ENCODE measurements around the gene ZNFX1.

ZNFX1 gene

DNA sequence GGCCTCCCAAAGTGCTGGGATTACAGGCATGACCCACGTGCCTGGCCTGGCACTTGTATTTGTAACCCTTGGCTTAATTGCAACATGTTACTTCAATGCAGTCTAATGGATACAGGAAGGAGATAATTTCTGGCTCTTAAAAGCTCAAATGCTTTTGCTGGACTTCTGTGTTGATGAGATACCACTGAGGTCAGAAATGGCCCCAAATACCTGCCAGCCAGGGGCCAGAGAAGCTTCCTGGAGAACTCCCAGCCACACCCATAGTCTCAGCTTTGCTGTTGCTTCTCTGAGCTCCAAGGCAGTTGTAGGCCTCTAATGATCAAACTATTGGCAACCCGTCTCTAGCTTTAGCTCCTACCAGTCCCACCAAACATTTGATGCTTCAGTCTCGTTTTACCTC, 14.2 kb upstream of the ZNFX1 start:
- DNase-seq (ENCODE audit: low read depth), result no peak

DNA sequence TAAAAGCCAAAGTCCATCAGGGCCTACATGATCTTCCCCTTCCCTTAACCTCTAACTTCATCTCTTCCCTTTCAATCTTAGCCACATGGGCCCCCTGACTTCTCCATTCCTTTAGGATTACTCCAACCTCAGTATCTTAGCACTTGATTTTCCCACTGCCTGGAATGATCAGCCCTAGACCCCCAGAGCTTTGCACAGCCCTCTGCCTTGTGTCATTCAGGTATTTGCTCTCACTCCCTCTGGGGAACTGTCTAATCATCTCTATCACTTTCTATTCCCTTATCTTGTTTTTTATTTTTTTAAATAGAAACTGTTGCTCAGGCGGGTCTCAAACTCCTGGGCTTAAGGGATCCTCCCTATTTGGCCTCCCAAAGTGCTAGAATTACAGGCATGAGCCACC, 13.3 kb upstream of the ZNFX1 start:
- no peak for DNase-seq (ENCODE audit: low read depth)

DNA sequence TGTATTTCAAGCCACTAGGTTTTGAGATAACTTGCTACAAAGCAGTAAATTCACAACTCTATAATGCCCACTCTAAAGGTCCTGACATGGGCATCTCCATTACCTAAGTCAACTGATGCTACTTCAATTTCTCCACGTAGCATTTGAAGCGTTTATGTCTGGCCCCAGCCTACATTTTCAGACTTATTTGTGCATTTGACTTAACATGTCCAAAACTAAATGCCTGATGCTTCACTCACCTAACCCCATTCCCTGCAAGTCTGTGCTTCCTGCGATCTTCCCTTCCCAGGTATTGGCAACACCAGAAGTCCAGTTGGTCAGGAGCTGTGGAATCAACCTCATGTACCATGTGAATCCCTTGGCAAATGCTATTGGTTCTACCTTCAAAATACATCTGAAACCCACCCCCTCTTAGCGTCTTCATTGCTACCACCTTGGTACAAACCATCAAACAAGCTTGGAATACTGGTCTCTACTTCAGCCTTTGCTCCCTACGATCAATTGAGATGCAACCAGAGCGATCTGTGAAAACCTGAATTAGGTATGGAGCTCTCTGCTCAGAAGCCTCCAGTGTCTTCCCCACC, 12.8 kb upstream of the ZNFX1 start:
- DNase-seq (ENCODE audit: low read depth), result no peak

DNA sequence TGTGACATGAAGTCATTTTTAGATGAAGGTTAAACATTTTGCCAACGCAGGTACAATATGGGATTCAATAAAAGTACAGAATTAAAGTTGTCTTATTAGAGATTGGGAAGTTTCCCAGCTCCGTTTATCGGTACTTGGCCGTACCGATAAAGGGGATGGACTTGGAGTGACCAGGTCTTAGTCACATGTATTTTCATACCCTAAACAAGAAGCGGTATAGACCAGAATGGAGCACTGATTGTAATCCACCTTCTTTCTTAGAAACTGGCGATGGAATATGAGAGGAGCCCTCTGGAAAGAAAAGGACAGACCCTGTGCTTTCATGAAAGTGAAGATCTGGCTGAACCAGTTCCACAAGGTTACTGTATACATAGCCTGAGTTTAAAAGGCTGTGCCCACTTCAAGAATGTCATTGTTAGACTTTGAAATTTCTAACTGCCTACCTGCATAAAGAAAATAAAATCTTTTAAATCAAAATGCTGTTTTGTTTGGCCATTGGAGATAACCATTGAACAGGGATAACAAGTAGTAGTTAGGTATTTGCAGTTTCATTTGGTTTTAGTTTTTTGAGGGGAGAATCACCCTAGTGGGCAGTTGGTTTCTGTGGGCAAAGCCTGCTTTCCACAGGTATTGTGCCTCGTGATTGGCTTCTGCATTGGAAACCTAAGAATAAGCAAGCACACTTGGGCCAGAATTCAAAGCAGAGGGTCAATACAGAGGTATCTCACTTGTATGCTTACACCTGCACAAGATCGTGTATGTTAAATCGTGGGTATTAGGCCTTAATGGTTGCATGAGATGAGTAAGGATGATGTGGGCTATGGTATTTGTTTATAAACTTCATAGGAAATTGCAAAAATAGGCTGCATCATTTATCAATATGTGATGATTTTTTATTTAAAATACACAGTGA, 11.2 kb upstream of the ZNFX1 start:
- no peak for DNase-seq (ENCODE audit: low read depth)

DNA sequence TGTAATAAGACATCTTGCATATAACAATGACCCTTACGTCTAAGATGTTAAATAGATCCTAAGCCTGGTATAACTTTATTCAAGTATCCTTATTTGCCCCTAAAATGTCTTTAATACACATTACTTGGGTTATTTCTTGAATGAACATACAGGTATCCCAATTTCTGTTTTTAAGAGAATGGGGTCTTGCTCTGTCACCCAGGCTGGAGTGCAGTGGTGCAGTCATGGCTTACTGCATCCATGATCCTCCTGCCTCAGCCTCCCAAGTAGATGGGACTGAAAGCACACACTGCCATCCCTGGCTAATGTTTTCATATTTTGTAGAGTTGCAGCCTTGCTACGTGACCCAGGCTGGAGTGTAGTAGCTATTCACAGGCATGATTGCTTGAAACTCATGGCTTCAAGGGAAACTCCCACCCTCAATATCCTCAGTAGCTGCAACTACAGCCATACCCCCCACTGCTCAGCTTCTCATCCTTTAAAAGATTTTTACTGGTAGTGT, 10.4 kb upstream of the ZNFX1 start:
- DNase-seq (ENCODE audit: low read depth), result no peak

DNA sequence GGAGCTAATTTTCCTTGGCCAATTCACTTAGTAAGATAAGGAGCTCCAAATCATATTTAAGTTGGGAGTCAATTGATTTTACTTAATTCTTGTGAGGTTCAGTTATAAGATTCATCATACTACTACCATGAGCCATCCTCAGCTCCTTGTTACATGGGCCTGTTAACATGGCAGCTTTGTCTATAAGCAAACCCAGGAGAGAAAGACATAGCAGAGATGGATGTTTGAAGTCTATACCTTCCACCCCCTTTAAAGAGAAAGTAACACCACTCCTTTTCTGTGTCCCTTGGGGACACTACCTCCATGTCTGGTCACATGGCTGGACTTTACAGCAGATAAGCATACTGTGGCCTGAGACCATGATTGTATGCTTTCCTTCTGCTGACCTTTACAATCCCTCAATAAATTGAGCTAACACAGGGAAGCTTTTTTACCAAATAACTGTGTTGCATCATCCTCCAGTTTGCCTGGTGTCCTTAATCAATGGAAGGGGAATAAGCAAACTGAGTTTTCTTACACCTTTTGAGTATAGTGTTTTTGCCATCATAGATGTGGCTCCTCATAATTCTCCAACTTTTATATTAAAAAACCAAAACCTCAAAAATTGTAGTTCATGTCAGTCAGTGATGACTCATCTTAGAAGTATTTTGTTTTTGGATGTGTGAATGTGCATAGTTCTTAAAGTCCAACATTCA, 9.8 kb upstream of the ZNFX1 start:
- DNase-seq (ENCODE audit: low read depth), result no peak

DNA sequence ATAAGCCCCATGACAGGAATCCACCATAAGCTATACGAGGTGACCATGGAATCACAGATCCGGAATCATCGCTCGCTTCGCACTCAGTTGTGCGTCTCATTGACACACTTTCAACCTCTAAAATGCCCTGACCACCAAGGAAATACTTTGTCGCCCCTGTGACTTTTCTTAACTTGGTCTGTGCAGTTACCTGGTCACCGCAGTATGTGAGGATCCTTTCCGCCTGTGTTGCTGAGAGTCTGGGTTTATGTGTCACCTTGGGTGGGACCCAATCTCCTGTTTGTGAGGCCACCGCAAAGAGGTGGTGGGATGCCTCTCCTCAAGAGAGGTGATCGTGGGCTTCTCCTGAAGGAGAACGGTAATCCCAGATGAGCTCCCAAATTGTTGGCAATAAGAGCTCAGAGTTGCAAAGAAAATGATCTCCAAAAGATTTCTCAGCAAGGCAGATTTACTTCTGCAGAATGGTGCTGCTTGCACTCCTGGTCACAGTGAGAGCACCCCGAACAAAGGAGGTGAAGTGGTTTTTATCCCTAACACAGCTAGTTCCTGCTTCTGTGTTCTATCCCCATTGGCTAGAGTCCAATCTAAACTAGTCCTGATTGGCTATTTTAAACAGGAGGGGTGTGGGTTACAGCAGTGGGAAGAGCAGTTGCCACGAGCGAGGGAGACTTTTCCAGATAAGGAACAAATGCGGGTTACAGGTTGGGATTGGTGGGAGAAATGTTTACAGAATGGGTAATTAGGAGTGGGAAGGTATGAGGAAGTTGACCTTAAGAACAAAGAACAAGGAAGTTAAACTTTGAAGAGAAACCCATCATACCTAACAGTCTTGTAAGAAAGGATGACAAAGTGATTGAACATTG, 9.1 kb upstream of the ZNFX1 start:
- DNase-seq (ENCODE audit: low read depth), result no peak

DNA sequence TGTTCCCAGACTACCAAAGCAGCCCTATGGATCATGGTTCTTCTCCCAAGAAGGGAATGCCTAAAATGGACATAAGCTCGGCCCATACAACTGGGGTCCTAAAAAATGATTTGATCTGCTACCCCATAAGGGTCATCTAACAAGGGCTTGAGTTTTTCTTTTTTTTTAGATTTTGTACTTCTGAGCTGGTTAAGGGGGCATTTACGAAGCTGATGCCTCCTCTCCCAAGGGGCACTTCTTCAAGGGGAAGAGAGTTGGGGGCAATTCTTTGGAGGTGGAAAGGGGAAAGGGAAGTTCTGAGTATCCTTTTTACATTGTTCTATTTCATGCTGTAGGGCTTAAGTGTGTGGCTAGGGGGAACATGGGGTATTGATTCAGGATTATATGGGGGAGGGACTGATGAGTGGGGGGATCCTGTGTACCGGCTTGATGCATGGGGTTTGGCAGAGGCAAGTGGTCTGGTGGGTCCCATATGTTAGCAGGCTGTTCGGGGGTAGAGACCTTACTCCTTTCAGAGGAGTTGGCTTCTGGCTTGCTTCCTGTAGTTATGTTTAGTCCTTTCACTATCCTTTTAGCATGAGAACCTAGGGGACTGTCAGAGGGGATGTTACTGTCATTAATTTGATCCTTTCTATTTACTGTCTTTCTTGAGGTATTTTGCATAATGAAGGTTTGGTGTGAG, 8.1 kb upstream of the ZNFX1 start:
- DNase-seq (ENCODE audit: low read depth), result no peak

DNA sequence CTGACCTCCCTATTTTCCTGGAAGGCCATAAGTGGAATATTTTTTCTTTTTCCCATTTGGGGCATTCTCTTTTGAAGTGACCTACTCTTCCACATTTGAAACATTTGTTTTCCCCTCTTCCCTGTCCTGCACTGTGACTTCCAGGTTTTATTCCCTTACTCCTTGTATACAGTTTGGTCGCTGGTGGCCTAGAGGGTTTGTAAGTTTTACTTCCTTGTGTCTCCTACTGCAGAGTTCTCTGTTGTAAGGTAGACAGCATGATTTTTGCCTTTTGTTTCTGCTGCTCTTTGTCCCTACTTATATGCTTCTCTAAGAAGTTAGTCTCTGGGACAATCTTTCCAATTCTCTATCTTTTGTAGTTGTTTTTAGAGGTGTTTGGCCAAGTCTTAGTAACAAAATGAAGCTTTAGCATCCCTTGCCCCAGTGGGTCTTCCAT, 7.4 kb upstream of the ZNFX1 start:
- DNase-seq (ENCODE audit: low read depth), result no peak

DNA sequence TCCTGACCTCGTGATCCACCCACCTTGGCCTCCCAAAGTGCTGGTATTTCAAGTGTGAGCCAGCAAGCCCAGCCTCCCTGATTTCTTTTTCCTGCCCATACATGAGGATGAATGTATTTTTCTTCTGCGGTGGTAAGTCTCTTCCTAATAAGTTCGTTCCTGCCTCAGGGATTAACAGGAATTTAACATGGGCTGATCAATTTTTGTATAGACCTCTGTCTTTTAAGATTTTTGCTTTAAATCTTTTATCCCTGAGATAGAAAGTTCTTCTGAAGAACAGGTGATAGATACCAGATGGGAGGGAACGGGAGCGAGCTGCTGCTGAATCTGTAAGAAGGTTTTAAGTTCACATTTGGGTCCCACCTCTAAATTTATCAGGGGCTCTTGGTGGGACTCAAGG, 7.0 kb upstream of the ZNFX1 start:
- no peak for DNase-seq (ENCODE audit: low read depth)

DNA sequence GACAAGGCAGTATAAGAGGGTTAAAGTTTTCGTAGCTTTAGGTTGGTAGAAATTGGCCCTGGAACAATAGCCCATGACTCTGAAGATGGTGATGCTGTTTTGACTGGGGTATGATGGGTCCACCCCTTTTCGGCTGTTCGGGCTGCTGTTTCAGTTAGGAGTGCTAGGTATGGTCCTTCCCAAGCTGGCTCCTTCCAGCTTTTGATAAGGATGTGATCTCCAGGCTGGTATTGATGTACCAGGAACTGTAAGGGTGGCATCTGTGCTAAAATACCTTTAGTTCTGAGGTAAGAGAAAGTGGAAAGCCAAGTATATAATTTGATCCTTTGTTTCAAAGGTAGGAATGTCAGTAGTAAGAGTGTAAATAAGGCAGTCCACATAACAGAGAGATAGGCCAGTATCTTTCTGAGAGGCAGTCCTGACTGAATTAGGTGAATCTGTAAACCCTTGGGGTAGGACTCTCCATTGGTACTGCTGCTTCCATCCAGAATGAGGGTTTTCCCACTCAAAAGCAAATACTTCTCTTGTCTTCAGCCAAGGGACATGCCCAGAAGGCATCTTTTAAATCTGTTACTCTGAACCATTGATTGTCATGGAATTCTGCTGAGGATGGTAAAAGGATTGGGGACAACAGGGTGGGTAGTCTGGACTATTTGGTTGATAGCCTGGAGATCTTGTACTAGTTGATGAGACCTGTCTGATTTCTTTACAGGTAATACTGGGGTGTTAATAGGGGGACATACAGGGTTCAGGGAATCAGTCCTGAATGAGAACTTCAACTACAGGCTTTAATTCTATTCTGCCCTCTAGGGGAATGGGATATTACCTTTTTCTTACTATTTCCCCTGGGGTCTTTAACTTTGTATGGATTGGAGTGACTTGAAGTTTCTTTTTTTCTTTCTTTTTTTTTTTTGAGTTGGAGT, 6.1 kb upstream of the ZNFX1 start:
- no peak for DNase-seq (ENCODE audit: low read depth)

DNA sequence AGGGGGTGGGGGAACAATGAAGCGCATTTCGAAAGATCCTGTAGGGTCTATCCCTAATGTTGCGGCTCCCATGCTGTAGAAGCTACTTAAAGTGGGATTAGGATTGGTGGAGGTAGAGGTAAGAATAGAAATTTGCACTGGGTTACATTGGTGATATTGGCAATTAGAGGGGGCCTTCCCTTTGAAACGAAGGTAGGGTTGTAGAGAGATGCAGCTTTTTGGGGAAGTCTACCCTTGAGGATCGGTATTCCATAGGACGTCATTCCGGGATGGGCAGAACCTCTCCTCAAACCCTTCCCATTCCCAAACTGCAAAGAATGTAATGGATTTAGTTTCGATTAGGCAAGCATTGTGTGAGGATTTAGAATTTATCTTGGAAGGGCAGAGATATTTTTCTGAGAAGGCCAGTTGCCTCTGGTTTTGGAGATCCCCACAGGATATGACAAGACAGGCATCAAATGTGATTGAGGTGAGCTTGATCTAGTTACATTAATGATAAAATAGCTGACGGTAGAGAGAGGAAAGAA, 5.4 kb upstream of the ZNFX1 start:
- DNase-seq (ENCODE audit: low read depth), result no peak

DNA sequence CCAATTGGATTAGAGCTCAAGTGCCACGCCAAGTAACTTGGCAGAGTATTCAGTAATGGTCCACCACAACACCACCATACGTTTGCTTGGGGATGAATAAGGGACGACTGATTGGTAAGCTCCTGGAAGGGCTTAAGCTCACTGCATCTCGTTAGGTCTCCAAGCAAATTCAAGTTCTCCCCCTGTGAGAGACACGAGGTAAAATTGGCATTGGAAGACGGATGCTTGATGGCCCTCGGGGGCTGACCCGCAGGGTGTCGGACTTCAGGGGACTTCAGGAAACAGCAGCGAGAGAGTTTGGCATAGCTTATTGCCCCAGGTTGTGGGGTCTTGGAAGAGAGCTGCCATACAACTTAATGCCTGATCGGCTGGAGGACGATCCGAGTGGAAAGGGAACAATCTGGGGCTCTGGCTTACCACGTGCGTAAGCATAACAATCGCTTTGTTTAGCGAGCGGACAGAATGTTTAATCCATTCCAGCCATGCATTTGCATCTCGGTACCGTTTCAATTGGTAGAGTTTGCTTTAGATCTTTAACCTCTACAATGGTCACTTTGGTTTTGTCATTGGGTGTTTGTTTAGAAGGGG, 4.8 kb upstream of the ZNFX1 start:
- DNase-seq (ENCODE audit: low read depth), result no peak

DNA sequence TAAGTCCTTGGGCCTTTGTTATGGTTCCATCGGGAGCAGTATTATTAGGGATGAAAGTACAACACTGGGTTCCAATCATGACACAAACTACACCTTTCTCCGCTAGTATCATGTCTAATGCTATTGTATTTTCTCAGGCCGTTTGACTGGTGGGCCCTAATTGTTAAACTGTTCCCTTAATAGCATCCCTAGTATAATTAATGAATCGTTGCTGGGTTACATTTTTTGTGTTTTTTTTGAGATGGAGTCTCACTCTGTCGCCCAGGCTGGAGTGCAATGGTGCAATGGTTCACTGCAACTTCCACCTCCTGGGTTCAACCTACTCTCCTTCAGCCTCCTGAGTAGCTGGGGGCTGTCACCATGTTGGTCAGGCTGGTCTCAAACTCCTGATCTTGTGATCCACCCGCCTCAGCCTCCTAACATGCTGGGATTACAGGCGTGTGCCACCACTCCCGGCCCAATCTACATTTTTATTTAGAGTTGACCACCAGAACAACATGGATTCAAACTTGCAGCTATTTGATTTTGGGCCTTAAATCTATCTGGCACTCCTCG, 4.1 kb upstream of the ZNFX1 start:
- DNase-seq (ENCODE audit: low read depth), result no peak

DNA sequence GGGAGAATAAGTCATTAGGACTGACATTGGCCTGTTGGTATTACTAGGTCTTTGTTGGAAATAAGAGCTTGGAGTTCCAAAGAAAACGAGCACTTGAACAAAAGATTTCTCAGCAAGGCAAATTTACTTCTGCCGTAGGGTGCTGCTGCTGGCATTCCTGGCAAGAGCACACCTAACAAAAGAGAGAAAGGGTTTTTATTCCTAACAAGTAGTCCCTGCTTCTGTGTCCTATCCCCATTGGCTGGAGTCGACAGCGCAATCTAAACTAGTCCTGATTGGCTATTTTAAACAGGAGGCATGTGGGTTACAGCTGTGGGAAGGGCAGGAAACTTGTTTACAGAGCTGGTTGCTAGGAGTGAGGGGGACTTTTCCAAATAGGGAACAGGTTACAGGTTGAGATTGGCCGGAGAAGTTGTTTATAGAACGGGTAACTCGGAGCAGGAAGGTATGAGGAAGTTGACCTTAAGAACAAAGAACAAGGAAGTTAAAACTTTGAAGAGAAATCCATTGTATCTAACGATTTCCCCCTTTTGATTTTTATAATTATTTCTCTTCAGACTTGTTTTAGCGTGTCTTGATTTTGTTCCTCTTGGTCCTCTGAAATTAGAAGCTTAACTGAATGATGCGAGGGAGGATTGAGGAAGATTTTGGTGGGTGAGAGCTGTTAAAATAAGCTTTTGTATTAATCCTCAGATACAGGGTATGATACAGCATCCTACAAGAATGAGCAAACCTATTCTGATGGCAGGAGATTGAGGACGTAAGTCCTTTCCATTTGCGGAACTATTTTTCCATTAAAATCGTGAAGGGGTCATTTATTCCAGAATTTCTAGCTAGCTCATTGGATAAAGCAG, 3.4 kb upstream of the ZNFX1 start:
- DNase-seq (ENCODE audit: low read depth), result no peak

DNA sequence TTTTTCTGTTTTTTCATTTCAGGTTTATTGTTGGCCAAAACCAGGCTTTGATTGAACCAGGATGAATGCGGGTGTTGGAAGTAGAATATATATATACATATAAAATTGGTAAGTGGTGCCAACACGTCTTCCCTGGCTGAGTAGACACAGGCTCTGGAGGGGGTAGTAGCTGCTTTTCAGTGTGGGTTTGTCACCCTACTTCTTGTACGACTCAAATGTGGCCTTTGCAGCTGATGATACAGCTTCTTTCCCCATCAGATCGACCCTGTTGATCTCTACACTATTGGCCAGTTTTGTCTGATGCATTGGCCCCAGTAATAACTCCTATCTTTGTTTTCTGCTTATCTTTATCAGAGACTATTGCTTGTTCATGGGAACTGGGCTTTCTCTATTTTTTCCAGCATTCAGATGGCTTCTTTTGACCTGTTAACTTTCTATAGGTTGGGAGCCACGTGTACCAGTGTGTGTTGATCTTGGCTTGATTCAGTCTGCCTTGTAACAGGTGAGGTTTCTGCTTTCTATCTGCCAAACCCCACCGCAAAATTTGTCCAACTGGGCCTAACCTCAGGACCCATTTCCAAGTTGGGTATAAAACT, 2.7 kb upstream of the ZNFX1 start:
- no peak for DNase-seq (ENCODE audit: low read depth)

DNA sequence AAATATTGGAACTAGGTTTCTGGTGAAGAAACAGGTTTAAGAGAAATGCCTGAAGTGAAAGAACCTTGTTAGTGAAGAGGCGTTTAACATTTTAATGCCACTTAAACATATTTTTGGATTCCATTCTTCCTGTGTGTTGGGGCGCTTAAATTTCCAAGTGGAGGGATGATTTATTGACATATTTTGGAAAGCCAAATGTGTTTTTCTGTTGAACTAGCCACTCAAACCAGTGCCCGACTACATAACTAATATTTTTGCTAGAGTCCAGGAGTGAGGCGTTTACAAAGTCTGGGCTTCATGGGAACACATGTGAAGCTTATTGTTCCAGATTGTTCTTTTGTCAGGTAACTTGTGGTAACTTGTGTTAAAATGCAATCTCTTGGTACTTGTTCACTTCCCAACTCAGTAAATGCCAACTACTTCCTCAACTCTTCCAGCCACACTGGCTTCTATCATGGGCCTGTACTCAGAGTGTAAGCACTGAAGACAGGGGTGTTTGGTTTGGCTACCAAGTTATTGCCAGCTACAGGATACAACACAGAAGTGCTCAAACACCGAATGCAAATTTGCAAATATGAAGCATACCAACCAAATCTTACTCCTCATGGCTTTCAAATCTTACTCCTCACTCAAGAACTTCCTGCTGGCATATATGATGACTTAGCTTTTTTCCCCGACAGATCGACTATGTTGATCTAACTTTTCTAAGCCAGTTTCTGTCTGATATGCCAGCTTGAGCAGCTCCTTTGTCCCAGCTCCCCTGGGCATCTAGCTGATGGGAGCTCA, 2.0 kb upstream of the ZNFX1 start:
- DNase-seq (ENCODE audit: low read depth), result no peak
